ENCODE results near the gene OR2A7. TPM values are rescaled to one million over a fixed set of nuclear protein-coding genes. Genes with fewer than 3 reads are reported as not detected.
"Not testable (repeated sequence)": the region's sequence is repeated elsewhere in the genome, so short reads cannot be mapped to it uniquely, and the experiment has no call there.

Gene OR2A7
- total RNA-seq, 4 donors from 2014 or later = 11.2 to 52.1 (median 19.3) TPM

DNA sequence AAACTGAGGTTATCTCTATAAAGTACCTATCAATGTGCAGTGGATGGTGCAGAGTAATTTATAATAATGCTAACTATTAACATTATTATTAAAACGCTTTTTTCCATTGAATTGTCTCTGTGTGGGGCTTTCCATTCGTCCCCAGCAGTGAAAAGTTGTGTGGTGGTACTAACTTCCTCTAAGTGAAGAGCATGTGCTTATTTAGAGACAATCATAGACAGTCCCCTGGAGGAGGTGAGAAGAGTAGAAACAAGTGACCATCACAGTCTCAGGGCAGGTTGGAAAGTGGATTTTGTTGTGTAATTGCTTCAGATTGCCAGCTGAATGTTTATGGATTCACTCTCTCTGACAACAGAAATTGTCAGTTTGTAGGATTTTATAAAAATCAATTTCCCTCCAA, 33.6 kb downstream of the OR2A7 start:
- DNase-seq (ENCODE audit: low spot score in 2 of 2); intact Hi-C loops (cut with DNase I; ENCODE audit: low total_unique reads): not testable (repeated sequence)
- WGBS, 2 donors = no CpG with 5 or more reads among the region's 2 CpGs

GRCh38 chr7:144228810-144229209, 35.8 kb downstream of the OR2A7 start:
- 91 to 100% methylated on average over 1 of the region's 3 CpGs for WGBS, 2 donors
- intact Hi-C loops (cut with DNase I; ENCODE audit: low total_unique reads); H3K4me3 ChIP-seq (ENCODE audit: low read depth, poor library complexity, severe bottlenecking): not testable (repeated sequence)
- DNase-seq (ENCODE audit: low spot score in 2 of 2) = peak in 1 of 2 donors; percentile 25

More for the DNA sequence above, 33.6 kb downstream of the OR2A7 start:
- H3K4me3 ChIP-seq (ENCODE audit: low read depth, poor library complexity, severe bottlenecking) = not testable (repeated sequence)

DNA sequence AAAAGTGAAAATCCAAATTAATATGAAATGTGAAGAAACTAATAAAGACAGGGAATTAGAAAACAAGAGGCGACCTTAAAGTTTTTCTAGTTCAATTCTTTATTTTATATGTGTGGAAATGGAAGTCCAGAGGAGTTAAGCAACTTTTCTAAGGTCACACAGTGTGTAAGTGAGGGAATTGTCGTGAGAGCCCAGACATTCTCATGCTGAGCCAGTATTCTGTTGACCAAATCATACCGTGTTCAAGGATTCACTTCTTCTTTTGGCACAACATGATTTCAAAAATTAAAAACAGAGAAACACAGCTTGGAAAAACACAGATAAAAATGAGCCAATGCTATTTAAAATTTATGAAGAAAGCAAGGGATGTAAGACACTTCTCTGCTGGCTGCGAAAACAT, 37.7 kb downstream of the OR2A7 start:
- WGBS, 2 donors = 60 to 76% methylated on average over 3 of the region's 4 CpGs
- DNase-seq (ENCODE audit: low spot score in 2 of 2); intact Hi-C loops (cut with DNase I; ENCODE audit: low total_unique reads); H3K4me3 ChIP-seq (ENCODE audit: low read depth, poor library complexity, severe bottlenecking): not testable (repeated sequence)

DNA sequence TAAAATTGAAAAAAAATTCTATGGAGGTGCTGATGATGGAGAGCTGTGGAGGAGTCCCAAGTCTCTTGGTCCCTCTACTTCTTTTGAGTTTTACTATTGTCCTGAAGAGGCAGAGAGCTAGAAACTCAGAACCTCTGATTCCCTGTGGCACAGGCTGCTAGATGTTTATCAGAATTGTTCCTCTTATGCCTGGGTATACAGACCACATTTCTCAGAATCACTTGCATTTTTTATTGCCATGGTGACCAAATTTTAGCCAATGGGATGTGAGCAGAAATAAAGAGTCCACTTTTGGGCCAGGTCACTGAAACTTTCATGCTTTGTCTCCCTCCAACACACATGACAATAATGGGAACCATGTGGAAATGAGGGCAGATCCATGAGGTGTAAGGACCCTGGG, 40.9 kb downstream of the OR2A7 start:
- DNase-seq (ENCODE audit: low spot score in 2 of 2); H3K4me3 ChIP-seq (ENCODE audit: low read depth, poor library complexity, severe bottlenecking); intact Hi-C loops (cut with DNase I; ENCODE audit: low total_unique reads): not testable (repeated sequence)

GRCh38 chr7:144220531-144220930, 44.1 kb downstream of the OR2A7 start:
- H3K4me3 ChIP-seq (ENCODE audit: low read depth, poor library complexity, severe bottlenecking); DNase-seq (ENCODE audit: low spot score in 2 of 2); intact Hi-C loops (cut with DNase I; ENCODE audit: low total_unique reads): not testable (repeated sequence)

GRCh38 chr7:144219149-144219548, 45.4 kb downstream of the OR2A7 start:
- 40% methylated on average over 1 of the region's 4 CpGs; no CpG with 5 or more reads in 1 of the 2 donors for WGBS, 2 donors
- DNase-seq (ENCODE audit: low spot score in 2 of 2); H3K4me3 ChIP-seq (ENCODE audit: low read depth, poor library complexity, severe bottlenecking); intact Hi-C loops (cut with DNase I; ENCODE audit: low total_unique reads): not testable (repeated sequence)

DNA sequence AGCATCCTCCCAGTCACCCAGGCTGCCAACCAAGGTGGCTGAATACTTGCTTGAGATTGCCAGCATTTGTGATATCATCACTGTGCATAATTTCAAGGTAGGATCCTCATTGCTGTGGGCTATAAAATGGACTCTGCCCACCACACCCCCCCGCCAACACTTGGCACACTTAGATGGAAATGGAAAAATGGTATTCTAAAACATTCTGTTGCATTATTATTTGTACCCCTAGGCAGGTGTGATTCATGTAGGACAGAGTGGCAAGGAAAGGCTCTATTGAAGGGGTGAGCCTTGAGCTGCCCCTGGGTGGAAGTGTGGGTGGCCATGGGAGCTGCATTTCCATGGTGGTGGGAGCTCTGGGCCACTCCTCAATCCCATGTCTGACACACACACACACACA, 46.0 kb downstream of the OR2A7 start:
- H3K4me3 ChIP-seq (ENCODE audit: low read depth, poor library complexity, severe bottlenecking); intact Hi-C loops (cut with DNase I; ENCODE audit: low total_unique reads); DNase-seq (ENCODE audit: low spot score in 2 of 2): not testable (repeated sequence)
- 72 to 86% methylated on average over 1 of the region's 1 CpG for WGBS, 2 donors

DNA sequence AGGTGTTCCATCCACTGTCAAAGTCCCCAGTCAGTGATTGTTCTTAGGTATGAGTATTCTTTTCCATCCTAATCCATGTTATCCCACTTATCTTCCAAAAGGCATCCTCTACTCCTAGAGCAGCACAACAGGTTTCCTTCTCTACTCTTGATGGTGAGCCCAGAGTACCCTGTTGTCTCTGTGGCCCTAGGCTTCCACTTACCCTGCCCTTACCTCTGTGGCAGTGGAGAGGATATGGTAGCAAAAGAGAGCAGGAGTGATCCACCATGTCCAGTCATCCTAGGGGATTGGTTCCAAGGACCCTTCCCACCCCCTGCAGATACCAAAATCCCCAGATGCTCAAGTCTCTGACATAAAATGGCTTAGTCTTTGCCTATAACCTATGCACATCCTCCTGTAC, 47.4 kb downstream of the OR2A7 start:
- intact Hi-C loops (cut with DNase I; ENCODE audit: low total_unique reads); DNase-seq (ENCODE audit: low spot score in 2 of 2); H3K4me3 ChIP-seq (ENCODE audit: low read depth, poor library complexity, severe bottlenecking): not testable (repeated sequence)

Other genes with a start within 250 kb of the OR2A7 start
- not detected for gene OR2A5, start 215.8 kb downstream of the OR2A7 start, total RNA-seq
- not detected for gene OR2A25, start 195.0 kb downstream of the OR2A7 start, total RNA-seq
- not detected for gene OR2A12, start 178.5 kb downstream of the OR2A7 start, total RNA-seq
- gene OR2A2, start 155.2 kb downstream of the OR2A7 start, total RNA-seq = not detected
- not detected for gene OR2A14, start 141.6 kb downstream of the OR2A7 start, total RNA-seq
- gene CTAGE4, start 81.3 kb downstream of the OR2A7 start, total RNA-seq = 10 to 100 TPM in 2 of 4 donors, 1 to 10 TPM in 2; 4.8 to 28.2 (median 13.0) TPM
- 10 to 100 TPM; 16.9 to 23.4 (median 20.9) TPM for gene ARHGEF35, start 69.0 kb downstream of the OR2A7 start, total RNA-seq
- gene OR2A42, start 25.2 kb downstream of the OR2A7 start, total RNA-seq = under 1 TPM in 1 of 4 donors, not detected in 3; 0.59 TPM
- 1 to 10 TPM; 1.6 to 9.7 (median 4.5) TPM for gene CTAGE8, start 4.5 kb upstream of the OR2A7 start, total RNA-seq
- gene OR2A1, start 47.6 kb upstream of the OR2A7 start, total RNA-seq = under 1 TPM in 3 of 4 donors, not detected in 1; 0.03 to 0.84 (median 0.59) TPM
- gene ARHGEF5, start 90.6 kb upstream of the OR2A7 start, total RNA-seq = 100 to 1,000 TPM in 1 of 4 donors, 10 to 100 TPM in 3; 73.7 to 141 (median 81.4) TPM
- gene NOBOX, start 138.9 kb upstream of the OR2A7 start, total RNA-seq = not detected

Data from lower leg skin (tissue), 4 donors.